NOMO-1 treated with DMSO at 0.1 percent for 48 hours (cell line): Measurements from ENCODE around the gene PIK3CB.
"Not testable (repeated sequence)": the region's sequence is repeated elsewhere in the genome, so short reads cannot be mapped to it uniquely, and the experiment has no call there.

ENCODE experiments used
- DNase-seq: peaks from one replicate; lab custom pipeline; 2025; ENCODE audit not compliant: unreplicated experiment; lab: John Stamatoyannopoulos, UW

The PIK3CB gene

GRCh38 chr3:138687236-138687635, 147.5 kb downstream of the PIK3CB start:
- DNase-seq: no peak

- no peak for DNase-seq
Observed at GRCh38 chr3:138686771-138687221, 147.9 kb downstream of the PIK3CB start.

GRCh38 chr3:138684396-138684795, 150.3 kb downstream of the PIK3CB start:
- DNase-seq: no peak

- no peak for DNase-seq
Observed at GRCh38 chr3:138682648-138683047, 152.1 kb downstream of the PIK3CB start.

GRCh38 chr3:138681463-138682220, 153.1 kb downstream of the PIK3CB start:
- no peak for DNase-seq

GRCh38 chr3:138680974-138681373, 153.8 kb downstream of the PIK3CB start:
- not testable (repeated sequence) for DNase-seq

- no peak for DNase-seq
Observed at GRCh38 chr3:138678874-138679392, 155.8 kb downstream of the PIK3CB start.

GRCh38 chr3:138678086-138678485, 156.6 kb downstream of the PIK3CB start:
- DNase-seq: no peak

GRCh38 chr3:138675393-138675792, 159.3 kb downstream of the PIK3CB start:
- DNase-seq: peak; percentile 4

GRCh38 chr3:138673641-138674530, 160.8 kb downstream of the PIK3CB start:
- no peak for DNase-seq

GRCh38 chr3:138670407-138670806, 164.3 kb downstream of the PIK3CB start:
- no peak for DNase-seq

- no peak for DNase-seq
Observed at GRCh38 chr3:138668107-138668506, 166.6 kb downstream of the PIK3CB start.

GRCh38 chr3:138657508-138657907, 177.2 kb downstream of the PIK3CB start:
- DNase-seq: no peak

- no peak for DNase-seq
Observed at GRCh38 chr3:138653567-138653966, 181.2 kb downstream of the PIK3CB start.

- no peak for DNase-seq
Observed at GRCh38 chr3:138649134-138649533, 185.6 kb downstream of the PIK3CB start.

- DNase-seq: no peak
Observed at GRCh38 chr3:138646513-138646912, 188.2 kb downstream of the PIK3CB start.

- no peak for DNase-seq
Observed at GRCh38 chr3:138646008-138646407, 188.7 kb downstream of the PIK3CB start.

GRCh38 chr3:138642927-138643253, 191.8 kb downstream of the PIK3CB start:
- DNase-seq: no peak

- DNase-seq: no peak
Observed at GRCh38 chr3:138642226-138642926, 192.4 kb downstream of the PIK3CB start.

GRCh38 chr3:138640537-138640936, 194.2 kb downstream of the PIK3CB start:
- DNase-seq: no peak

- DNase-seq: no peak
Observed at GRCh38 chr3:138638641-138639040, 196.1 kb downstream of the PIK3CB start.
